Measurements from ENCODE around the gene ZNF296.

DNA sequence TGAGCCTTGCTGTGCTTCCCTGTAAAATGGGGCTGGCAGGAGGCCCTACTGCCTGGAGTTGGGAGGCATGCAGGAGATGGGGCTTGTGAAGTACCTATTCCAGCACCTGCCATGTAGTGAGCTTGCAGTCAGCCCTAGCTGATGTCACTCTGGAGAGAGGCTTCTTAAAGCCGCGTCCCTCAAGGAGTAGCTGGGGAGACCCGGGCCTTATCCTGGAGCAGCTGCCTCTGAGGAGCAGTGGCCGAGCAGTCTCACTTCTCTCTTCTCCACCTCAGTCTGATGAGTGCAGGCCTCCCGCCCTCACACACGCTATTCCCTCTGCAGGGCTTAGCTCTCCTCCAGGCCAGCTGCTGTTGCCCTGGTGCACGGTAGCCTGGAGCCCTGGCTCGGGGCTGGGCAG is 19.4 kb downstream of the ZNF296 start:
- TF ChIP-seq, protein P1, sequence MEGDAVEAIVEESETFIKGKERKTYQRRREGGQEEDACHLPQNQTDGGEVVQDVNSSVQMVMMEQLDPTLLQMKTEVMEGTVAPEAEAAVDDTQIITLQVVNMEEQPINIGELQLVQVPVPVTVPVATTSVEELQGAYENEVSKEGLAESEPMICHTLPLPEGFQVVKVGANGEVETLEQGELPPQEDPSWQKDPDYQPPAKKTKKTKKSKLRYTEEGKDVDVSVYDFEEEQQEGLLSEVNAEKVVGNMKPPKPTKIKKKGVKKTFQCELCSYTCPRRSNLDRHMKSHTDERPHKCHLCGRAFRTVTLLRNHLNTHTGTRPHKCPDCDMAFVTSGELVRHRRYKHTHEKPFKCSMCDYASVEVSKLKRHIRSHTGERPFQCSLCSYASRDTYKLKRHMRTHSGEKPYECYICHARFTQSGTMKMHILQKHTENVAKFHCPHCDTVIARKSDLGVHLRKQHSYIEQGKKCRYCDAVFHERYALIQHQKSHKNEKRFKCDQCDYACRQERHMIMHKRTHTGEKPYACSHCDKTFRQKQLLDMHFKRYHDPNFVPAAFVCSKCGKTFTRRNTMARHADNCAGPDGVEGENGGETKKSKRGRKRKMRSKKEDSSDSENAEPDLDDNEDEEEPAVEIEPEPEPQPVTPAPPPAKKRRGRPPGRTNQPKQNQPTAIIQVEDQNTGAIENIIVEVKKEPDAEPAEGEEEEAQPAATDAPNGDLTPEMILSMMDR (IDR thresholded peaks at IDR 0.05; ENCODE audit: poor library complexity) = no peak
- no peak for TF ChIP-seq EZH2phosphoT487 (IDR thresholded peaks at IDR 0.05; ENCODE audit: low read depth, severe bottlenecking, unreplicated experiment)
- TF ChIP-seq EZH2 (IDR thresholded peaks at IDR 0.05; ENCODE audit: borderline replicate concordance) = no peak
